Fibroblast of lung (primary cell): Measurements from ENCODE around the gene SPRED2. TPM values are rescaled to one million over a fixed set of nuclear protein-coding genes. Genes with fewer than 3 reads are reported as not detected.

Experiments
- DNase-seq, 2 donors: peaks; one replicate each; pipeline versions ENCODE4 v3.0.0 to v3.0.0-alpha.2; 2010; ENCODE audit warnings: low read depth in 2 of 2
- H2AFZ ChIP-seq: 2 replicates; pipeline ENCODE4 v1.5.1; 2012; ENCODE audit warnings: low read length, control low read depth, inconsistent platforms
- H3K27ac ChIP-seq: 2 replicates; pipeline ENCODE4 v1.5.1; 2011; ENCODE audit warnings: low read length, control low read depth; ENCODE audit not compliant: insufficient read depth
- H3K27me3 ChIP-seq: 2 replicates; pipeline ENCODE4 v1.5.1; 2011; ENCODE audit warnings: mild to moderate bottlenecking, low read length; ENCODE audit not compliant: control insufficient read depth, insufficient read depth
- H3K36me3 ChIP-seq: 2 replicates; pipeline ENCODE4 v1.5.1; 2011; ENCODE audit warnings: low read length; ENCODE audit not compliant: control insufficient read depth, insufficient read depth
- H3K4me1 ChIP-seq: 2 replicates; pipeline ENCODE4 v1.5.1; 2011; ENCODE audit warnings: low read length; ENCODE audit not compliant: control insufficient read depth, insufficient read depth; ENCODE audit errors: extremely low read depth
- H3K4me2 ChIP-seq: 2 replicates; pipeline ENCODE4 v1.5.1; 2011; ENCODE audit warnings: low read length, control low read depth; ENCODE audit not compliant: insufficient read depth; ENCODE audit errors: extremely low read depth
- H3K4me3 ChIP-seq, 4 experiments: fragments of 200-600 bp in 1 of 4; sonication (generic) in 1 of 4; replicated peaks in 1 of 4; 2 replicates each; pipeline ENCODE4 v1.5.1; 2011 to 2016; ENCODE audit warnings: low read length in 4 of 4, low read depth in 3 of 4, mild to moderate bottlenecking in 3 of 4, control low read depth in 2 of 4, inconsistent platforms in 1 of 4, mixed read lengths in 1 of 4; ENCODE audit not compliant: insufficient read depth in 1 of 4; ENCODE audit errors: control extremely low read depth in 1 of 4
- H3K79me2 ChIP-seq: 2 replicates; pipeline ENCODE4 v1.5.1; 2012; ENCODE audit warnings: mild to moderate bottlenecking, low read length, inconsistent platforms; ENCODE audit not compliant: control insufficient read depth, insufficient read depth
- H3K9ac ChIP-seq: 2 replicates; pipeline ENCODE4 v1.5.1; 2011; ENCODE audit warnings: mild to moderate bottlenecking, low read length, control low read depth; ENCODE audit not compliant: insufficient read depth
- H3K9me3 ChIP-seq: 2 replicates; pipeline ENCODE4 v1.5.1; 2012; ENCODE audit warnings: low read depth, low read length; ENCODE audit not compliant: control insufficient read depth, insufficient read depth
- H4K20me1 ChIP-seq: 2 replicates; pipeline ENCODE4 v1.5.1; 2011; ENCODE audit warnings: low read length; ENCODE audit not compliant: control insufficient read depth, insufficient read depth; ENCODE audit errors: extremely low read depth
- CTCF ChIP-seq, 2 donors: IDR thresholded peaks in 1 of 2; conservative IDR thresholded peaks in 1 of 2; 1 replicate in 1 of 2; 2 replicates in 1 of 2; pipeline ENCODE4 v1.5.1; 2011 to 2012; ENCODE audit warnings: low read length in 2 of 2, control low read depth in 1 of 2, inconsistent platforms in 1 of 2, low read depth in 1 of 2, mild to moderate bottlenecking in 1 of 2
- EZH2 ChIP-seq: IDR thresholded peaks from 2 replicates; pipeline ENCODE4 v1.5.1; 2012; ENCODE audit warnings: low read length, control low read depth, mild to moderate bottlenecking; ENCODE audit errors: missing control alignments
- polyA plus RNA-seq, 2 donors: library from polyadenylated mRNA; depleted of rRNA in 1 of 2; stranded (reverse) in 1 of 2; unstranded in 1 of 2; fragments of >200 nt; gene quantifications; 2 replicates each; pipeline ENCODE4 v1.2.1, GENCODE V29; 2011 to 2012; ENCODE audit warnings: missing spikeins in 1 of 2
- total RNA-seq: library from RNA; depleted of rRNA; stranded (reverse); fragments of >200 nt; gene quantifications from 2 replicates; pipeline ENCODE4 v1.2.1, GENCODE V29; 2014

Gene SPRED2
- total and polyA plus RNA-seq, 2 donors (not counting 1 experiment from before 2014, with no cell fraction given) = 9.4 to 26.1 TPM

- no peaks in the 10 kb centered on the region for H3K79me2 ChIP-seq
- H2AFZ ChIP-seq = no peak overlapping the region
- no peaks in the 10 kb centered on the region for H3K9me3 ChIP-seq
- no peak overlapping the region for H3K27ac ChIP-seq
- H4K20me1 ChIP-seq = no peaks in the 10 kb centered on the region
- TF ChIP-seq CTCF (conservative IDR thresholded peaks at IDR 0.05 in 1 of 2, IDR thresholded peaks at IDR 0.05 in 1 of 2; ENCODE audit: low read depth in 1 of 2, low read length in 2 of 2) (no peak), EZH2 (no peak)
- no peaks in the 10 kb centered on the region for H3K36me3 ChIP-seq
- no peak overlapping the region for H3K4me2 ChIP-seq
- no peaks in the 10 kb centered on the region for H3K27me3 ChIP-seq
- peak in 1 of 2 donors; percentile 92 for DNase-seq
- no peak overlapping the region for H3K4me3 ChIP-seq
- peaks cover 3% of the 10 kb centered on the region for H3K4me1 ChIP-seq
- H3K9ac ChIP-seq = no peak overlapping the region
Measured at GRCh38 chr2:65456064-65456463, 23.7 kb upstream of the SPRED2 start.

- no peaks in the 10 kb centered on the region for H4K20me1 ChIP-seq
- H3K79me2 ChIP-seq = no peaks in the 10 kb centered on the region
- H3K27ac ChIP-seq = no peak overlapping the region
- DNase-seq = peak in 1 of 2 donors; percentile 69
- H3K9ac ChIP-seq = no peak overlapping the region
- no peaks in the 10 kb centered on the region for H3K27me3 ChIP-seq
- no peaks in the 10 kb centered on the region for H3K36me3 ChIP-seq
- no peak overlapping the region for H3K4me2 ChIP-seq
- TF ChIP-seq CTCF (conservative IDR thresholded peaks at IDR 0.05 in 1 of 2, IDR thresholded peaks at IDR 0.05 in 1 of 2; ENCODE audit: low read depth in 1 of 2, low read length in 2 of 2) = no peak
- no peak for TF ChIP-seq EZH2
- H3K9me3 ChIP-seq = no peaks in the 10 kb centered on the region
- H3K4me3 ChIP-seq = no peak overlapping the region
- H3K4me1 ChIP-seq = peaks cover 3% of the 10 kb centered on the region
- H2AFZ ChIP-seq = no peak overlapping the region
Measured at GRCh38 chr2:65453916-65454315, 21.5 kb upstream of the SPRED2 start.

- Histone ChIP-seq H3K27ac (no peak overlapping the region), H3K9ac (no peak overlapping the region), H4K20me1 (no peaks in the 10 kb centered on the region), H3K36me3 (no peaks in the 10 kb centered on the region), H3K9me3 (no peaks in the 10 kb centered on the region), H3K4me1 (peaks cover 3% of the 10 kb centered on the region), H2AFZ (no peak overlapping the region), H3K4me3 (no peak overlapping the region), H3K79me2 (no peaks in the 10 kb centered on the region), H3K27me3 (no peaks in the 10 kb centered on the region), H3K4me2 (no peak overlapping the region)
- no peak for DNase-seq
- TF ChIP-seq CTCF (conservative IDR thresholded peaks at IDR 0.05 in 1 of 2, IDR thresholded peaks at IDR 0.05 in 1 of 2; ENCODE audit: low read depth in 1 of 2, low read length in 2 of 2) (no peak), EZH2 (no peak)
Measured at GRCh38 chr2:65452150-65452895, 19.9 kb upstream of the SPRED2 start.
